Stimulated activated CD4-positive, alpha-beta T cell treated with anti-CD3 and anti-CD28 coated beads, Interleukin-4, amount 100 ng/mL, for 1 hour (primary cell): Measurements from ENCODE around the gene DUSP10.

ENCODE experiments used
- DNase-seq: peaks from one replicate; pipeline ENCODE4 v3.0.0-alpha.2; 2020

Gene DUSP10

GRCh38 chr1:221761354-221762002 lies 19.6 kb upstream of the DUSP10 start:
- no peak for DNase-seq

GRCh38 chr1:221760911-221761310 lies 19.0 kb upstream of the DUSP10 start:
- no peak for DNase-seq

- DNase-seq: no peak
Measured at GRCh38 chr1:221759436-221759835, 17.5 kb upstream of the DUSP10 start.

- DNase-seq: no peak
Measured at GRCh38 chr1:221758455-221758854, 16.6 kb upstream of the DUSP10 start.

GRCh38 chr1:221756830-221757551 lies 15.1 kb upstream of the DUSP10 start:
- no peak for DNase-seq

GRCh38 chr1:221753828-221754188 lies 11.9 kb upstream of the DUSP10 start:
- DNase-seq: no peak

GRCh38 chr1:221751226-221751887 lies 9.5 kb upstream of the DUSP10 start:
- DNase-seq: no peak

GRCh38 chr1:221748981-221749380 lies 7.1 kb upstream of the DUSP10 start:
- DNase-seq: no peak

GRCh38 chr1:221747839-221748238 lies 6.0 kb upstream of the DUSP10 start:
- no peak for DNase-seq

GRCh38 chr1:221743416-221744208 lies 1.7 kb upstream of the DUSP10 start:
- no peak for DNase-seq

- DNase-seq: peak; percentile 77
Measured at GRCh38 chr1:221742555-221743415, 896 bp upstream of the DUSP10 start.

GRCh38 chr1:221740993-221741702 lies 741 bp downstream of the DUSP10 start:
- DNase-seq: peak; percentile 31

- no peak for DNase-seq
Measured at GRCh38 chr1:221740369-221740992, 1.4 kb downstream of the DUSP10 start.

GRCh38 chr1:221739677-221740025 lies 2.2 kb downstream of the DUSP10 start:
- no peak for DNase-seq

- DNase-seq: no peak
Measured at GRCh38 chr1:221739018-221739676, 2.7 kb downstream of the DUSP10 start.

GRCh38 chr1:221736714-221737113 lies 5.2 kb downstream of the DUSP10 start:
- no peak for DNase-seq

- DNase-seq: no peak
Measured at GRCh38 chr1:221735999-221736398, 5.9 kb downstream of the DUSP10 start.

- no peak for DNase-seq
Measured at GRCh38 chr1:221734187-221734586, 7.7 kb downstream of the DUSP10 start.

- no peak for DNase-seq
Measured at GRCh38 chr1:221732052-221732451, 9.8 kb downstream of the DUSP10 start.

GRCh38 chr1:221729771-221730330 lies 12.0 kb downstream of the DUSP10 start:
- DNase-seq: no peak
